Choroid plexus epithelial cell (primary cell): ENCODE measurements around the gene CXXC5.
A peak's percentile ranks its signal among the peaks of the same experiment; 100 is the strongest.
"Not testable (repeated sequence)": the region's sequence is repeated elsewhere in the genome, so short reads cannot be mapped to it uniquely, and the experiment has no call there.

Experiments used
- DNase-seq: peaks from one replicate; pipeline ENCODE4 v3.0.0-alpha.2; 2010; ENCODE audit warnings: low read depth
- H3K4me3 ChIP-seq: 2 replicates; pipeline ENCODE4 v1.5.1; 2011; ENCODE audit warnings: low read depth, mild to moderate bottlenecking, control low read depth, low read length, moderate library complexity
- CTCF ChIP-seq: conservative IDR thresholded peaks from 2 replicates; pipeline ENCODE4 v1.5.1; 2011; ENCODE audit warnings: low read depth, mild to moderate bottlenecking, control low read depth, inconsistent platforms, low read length, moderate library complexity

Gene CXXC5

GRCh38 chr5:139709582-139710318 lies 61.6 kb downstream of the CXXC5 start:
- no peak for TF ChIP-seq CTCF
- H3K4me3 ChIP-seq = peak overlapping the region; percentile 24
- DNase-seq = peak; percentile 71

DNA sequence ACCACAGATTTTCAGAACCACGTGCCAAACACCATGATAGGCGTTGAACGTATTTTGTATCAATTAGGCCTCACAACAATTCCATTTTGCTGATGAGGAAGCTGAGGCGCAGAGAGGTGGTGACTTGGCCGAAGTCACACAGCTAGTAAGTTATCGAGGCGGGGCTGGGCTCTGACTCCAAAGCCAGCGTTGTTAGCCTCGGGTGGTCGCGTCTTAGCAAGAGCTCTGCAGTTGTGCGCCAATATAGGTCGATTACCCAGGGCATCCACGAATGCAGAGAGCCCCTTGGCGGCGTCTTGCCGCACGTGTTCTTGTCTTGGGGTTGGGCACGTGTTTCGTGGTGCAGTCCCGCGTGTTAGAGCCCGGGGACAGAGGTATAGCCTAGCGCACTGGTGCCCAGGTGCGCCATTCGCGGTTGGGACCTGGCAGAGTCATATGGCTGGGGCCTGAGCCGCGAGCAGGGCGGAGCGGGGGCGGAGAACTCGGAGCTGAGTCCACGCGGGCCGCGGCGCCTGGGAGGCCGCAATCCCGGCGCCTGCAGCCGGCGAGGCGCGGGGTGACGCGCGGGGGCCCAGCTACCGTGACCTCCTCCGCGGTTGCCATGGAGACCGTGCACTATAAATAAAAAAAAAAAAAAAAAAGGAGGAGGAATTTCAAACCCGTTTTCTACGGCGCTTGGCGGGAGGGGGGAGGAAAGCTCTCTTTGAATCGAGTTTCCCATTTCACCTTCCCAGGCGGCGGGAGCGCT lies 62.3 kb downstream of the CXXC5 start:
- no peak for TF ChIP-seq CTCF
- H3K4me3 ChIP-seq = peak overlapping the region; percentile 60
- peak; percentile 87 for DNase-seq

- peak; percentile 46 for TF ChIP-seq CTCF
- H3K4me3 ChIP-seq = peak overlapping the region; percentile 60
- peak; percentile 50 for DNase-seq
These were observed 63.1 kb downstream of the CXXC5 start for GRCh38 chr5:139711067-139711905.

DNA sequence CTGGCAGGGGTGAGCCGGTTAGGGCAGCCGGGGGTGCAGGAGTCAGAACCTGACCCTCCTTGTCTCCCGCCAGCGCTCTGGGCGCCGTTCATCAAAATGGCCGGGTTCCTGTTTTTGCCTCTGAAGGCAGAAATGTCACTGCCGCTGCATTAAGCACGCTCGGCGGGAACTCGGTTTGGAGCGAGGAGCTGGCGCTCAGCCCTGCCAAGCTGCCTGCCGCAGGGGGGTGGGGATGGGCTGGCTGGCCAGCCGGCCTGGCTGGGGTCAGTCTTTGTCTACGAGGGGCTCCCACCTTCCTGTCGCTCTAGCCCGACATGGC lies 63.7 kb downstream of the CXXC5 start:
- H3K4me3 ChIP-seq = peak overlapping the region; percentile 60
- no peak for DNase-seq
- TF ChIP-seq CTCF = no peak

DNA sequence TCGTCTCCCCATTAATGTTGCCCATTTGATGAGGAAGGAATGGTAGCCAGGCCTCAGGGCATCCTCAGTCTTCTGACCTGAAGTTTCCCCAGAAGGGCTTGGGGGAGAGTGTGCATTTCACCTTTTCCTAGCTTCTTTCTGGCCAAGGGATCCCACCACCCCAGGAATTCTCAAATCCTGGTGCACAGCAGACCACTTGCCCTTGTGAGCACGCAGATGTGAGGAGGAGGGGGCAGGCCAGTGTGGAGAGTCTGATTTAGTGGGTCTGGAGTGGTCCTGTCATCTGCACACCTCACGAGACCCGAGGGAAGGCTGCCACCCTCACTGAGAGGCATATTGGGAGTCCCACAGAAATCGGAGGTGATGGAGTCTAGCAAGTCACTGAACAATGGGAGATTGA lies 64.3 kb downstream of the CXXC5 start:
- no peak for DNase-seq
- TF ChIP-seq CTCF = no peak
- H3K4me3 ChIP-seq = no peak overlapping the region

- not testable (repeated sequence) for DNase-seq, H3K4me3 ChIP-seq
These were observed 65.7 kb downstream of the CXXC5 start for GRCh38 chr5:139713898-139714297.

DNA sequence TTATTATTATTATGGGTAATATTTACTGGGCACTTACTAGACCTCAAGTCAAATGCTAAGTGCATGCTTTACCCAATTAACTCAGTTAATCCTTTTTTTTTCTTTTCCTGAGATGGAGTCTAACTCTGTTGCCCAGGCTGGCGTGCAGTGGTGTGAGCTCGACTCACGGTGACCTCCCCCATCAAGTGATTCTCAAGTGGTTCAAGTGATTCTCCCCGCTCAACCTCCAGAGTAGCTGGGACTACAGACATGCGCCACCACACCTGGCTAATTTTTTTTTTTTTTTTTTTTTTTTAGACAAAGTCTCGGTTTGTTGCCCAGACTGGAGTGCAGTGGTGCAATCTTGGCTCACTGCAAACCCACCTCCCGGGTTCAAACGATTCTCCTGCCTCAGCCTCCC lies 69.1 kb downstream of the CXXC5 start:
- TF ChIP-seq CTCF = no peak
- DNase-seq = no peak
- no peak overlapping the region for H3K4me3 ChIP-seq

GRCh38 chr5:139718403-139718802 lies 70.3 kb downstream of the CXXC5 start:
- not testable (repeated sequence) for DNase-seq, H3K4me3 ChIP-seq

- not testable (repeated sequence) for DNase-seq, H3K4me3 ChIP-seq
These were observed 71.8 kb downstream of the CXXC5 start for GRCh38 chr5:139719970-139720369.
